Fibroblast of gingiva (primary cell): ENCODE results near the gene MTHFSD.
"Not testable (repeated sequence)": the region's sequence is repeated elsewhere in the genome, so short reads cannot be mapped to it uniquely, and the experiment has no call there.

ENCODE experiments used
- DNase-seq: peaks from one replicate; pipeline ENCODE4 v3.0.0-alpha.2; 2011; ENCODE audit warnings: low read depth

Gene MTHFSD, protein sequence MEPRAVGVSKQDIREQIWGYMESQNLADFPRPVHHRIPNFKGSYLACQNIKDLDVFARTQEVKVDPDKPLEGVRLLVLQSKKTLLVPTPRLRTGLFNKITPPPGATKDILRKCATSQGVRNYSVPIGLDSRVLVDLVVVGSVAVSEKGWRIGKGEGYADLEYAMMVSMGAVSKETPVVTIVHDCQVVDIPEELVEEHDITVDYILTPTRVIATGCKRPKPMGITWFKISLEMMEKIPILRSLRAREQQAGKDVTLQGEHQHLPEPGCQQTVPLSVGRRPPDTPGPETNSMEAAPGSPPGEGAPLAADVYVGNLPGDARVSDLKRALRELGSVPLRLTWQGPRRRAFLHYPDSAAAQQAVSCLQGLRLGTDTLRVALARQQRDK

DNA sequence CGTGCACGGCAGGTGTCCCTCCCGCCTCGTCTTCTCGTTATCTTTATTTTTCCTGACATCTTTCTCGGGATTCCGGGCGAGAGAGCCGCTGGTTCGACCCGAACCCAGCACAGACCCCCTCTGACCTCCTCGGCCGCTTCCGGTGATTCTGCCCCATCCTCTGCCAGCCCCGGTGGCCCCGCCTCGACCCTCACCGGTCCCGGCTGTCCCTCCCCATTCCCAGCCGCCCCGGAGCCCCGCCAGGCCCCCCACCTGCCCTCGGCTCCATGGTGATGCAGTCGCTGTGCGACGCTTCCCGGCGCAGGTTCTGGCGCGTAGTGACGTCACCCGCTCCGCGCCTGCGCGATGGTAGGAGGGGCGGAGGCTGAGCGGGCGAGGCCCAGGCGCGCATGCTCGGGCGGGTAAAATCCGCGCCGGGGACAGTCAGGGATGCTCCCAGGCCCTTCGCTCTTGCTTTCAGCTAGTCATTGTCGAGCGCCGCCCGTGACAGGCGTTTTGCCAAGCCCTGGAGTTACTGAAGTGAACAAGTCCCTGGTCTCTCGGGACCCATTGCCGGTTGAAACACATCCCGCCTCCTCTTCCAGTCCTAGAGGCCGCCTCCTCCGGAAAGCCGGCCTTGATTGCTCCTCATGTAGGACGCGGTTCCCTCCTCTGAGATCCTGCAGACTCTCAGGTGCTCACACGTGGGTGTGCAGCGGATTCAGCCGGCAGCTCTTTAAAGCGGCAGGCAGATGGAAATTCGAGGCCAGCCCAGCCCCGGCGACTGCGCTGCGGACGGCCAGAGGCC lies at the start of gene MTHFSD:
Gene MTHFSD, minus strand, starts transcription at position 319 of the 787 bp plus-strand sequence. Its CDS starts 51 bp downstream, at position 268.
- DNase-seq = peak; percentile 89

DNA sequence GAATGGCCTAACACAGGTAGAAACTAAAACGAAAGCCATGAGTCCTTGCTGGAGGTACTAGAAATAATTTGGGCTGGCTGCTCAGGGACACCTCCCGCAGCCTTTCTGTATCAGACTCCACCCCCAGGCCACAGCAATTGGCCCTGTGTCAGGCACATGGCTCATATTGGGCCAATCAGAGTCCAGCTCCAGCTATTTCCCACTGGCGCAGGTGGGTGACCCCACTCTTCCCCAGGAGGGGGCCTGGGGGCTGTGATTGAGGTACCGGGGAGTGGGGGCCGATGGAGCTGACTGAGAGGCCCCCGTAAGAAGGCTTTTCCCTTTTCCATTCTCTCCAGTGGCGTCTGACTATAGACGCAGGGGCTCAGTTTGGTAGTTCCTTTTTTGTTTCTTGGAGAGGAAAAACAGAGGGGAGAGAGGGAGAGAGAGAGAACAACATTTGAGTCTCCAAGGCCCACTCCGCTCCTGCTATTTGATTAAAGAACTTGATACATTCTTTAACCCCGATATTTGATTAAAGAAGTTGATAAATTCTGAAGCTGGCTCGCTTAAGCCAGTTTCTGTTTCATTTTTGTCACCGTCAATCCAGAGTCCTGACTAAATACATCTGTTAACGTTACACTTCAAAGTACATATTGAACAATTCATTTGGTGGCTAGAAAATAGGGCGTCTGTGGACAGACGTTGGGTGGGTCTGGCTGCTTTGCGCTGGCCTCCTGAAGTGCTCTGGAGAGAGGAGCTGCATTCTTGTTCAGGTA lies 49.6 kb upstream of the MTHFSD start:
- DNase-seq = no peak

DNA sequence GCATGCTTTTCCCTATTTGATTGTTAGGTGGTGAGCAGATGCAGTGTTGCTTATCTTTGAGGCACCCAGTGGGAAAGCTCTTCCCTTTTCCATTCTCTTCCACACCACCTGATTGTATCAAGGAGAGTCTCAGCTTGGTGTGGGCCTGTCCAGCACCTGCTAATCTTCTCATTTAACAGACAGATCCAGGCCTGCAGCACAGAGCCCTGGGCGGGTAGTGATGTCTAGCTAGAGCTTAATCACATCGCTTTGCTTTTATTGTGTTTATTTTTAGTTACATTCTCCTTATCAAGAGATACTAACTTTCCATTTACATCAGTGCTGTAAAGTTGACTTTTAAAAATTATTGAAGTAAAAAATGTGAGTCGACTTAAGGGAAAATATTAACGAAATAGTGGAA lies 47.5 kb upstream of the MTHFSD start:
- no peak for DNase-seq

DNA sequence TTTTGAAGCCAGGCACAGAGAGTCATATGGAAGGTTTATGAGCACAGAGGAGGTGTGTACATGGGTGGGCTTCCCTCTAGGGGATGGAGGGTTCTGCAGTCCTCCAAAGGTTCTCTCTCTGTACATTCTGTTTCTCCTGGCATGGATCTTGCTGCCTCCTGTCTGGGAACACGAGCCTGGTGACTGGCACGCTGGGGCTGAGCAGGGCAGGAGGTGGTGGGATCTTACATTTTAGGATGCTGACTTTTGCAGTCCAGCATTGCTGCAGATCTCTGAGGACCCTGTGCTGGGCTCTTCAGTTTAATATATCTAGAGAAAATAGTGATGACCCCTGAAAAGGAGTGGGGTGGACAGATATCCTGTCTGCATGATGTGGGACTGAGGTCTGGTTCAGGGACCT lies 46.3 kb upstream of the MTHFSD start:
- DNase-seq = no peak

DNA sequence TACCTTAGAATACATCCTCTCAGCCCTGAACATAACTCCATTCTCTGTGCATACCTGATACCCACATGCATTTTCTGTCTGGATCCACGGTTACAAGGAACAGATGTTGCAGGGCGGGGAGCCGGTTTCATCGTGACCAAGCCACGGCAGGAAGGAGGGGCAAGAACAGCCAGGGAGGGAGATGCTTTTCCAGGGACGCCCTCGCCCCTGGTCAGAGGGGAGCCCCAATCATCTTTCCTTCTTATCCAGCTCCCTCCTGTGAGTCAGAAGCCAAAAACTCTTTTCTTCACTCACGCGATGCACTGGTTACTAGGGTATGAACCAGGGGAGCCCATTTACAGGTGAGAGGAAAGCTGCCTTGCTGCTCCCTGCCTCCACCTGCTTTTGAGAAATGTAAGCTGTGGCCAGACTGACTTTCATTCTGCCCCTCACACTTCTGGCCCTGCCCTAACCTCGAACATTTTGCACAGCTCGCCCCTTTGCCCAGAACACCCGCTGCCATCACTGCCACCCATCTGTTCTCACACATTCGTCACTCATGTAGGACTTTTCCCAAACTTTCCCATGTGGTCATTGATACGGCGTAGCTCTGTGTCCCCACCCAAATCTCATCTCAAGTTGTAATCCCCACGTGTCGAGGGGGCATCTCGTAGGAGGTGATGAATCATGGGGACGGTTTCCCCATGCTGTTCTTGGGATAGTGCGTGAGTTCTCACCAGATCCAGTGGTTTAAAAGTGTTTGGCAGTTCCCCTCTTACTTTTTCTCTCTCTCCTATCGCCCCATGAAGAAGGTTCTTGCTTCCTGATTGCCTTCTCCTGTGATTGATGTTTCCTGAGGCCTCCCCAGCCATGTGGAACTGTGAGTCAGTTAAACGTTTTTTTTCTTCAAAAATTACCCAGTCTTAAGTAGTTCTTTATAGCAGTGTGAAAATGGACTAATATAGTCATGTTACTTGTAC lies 43.9 kb upstream of the MTHFSD start:
- DNase-seq = no peak

DNA sequence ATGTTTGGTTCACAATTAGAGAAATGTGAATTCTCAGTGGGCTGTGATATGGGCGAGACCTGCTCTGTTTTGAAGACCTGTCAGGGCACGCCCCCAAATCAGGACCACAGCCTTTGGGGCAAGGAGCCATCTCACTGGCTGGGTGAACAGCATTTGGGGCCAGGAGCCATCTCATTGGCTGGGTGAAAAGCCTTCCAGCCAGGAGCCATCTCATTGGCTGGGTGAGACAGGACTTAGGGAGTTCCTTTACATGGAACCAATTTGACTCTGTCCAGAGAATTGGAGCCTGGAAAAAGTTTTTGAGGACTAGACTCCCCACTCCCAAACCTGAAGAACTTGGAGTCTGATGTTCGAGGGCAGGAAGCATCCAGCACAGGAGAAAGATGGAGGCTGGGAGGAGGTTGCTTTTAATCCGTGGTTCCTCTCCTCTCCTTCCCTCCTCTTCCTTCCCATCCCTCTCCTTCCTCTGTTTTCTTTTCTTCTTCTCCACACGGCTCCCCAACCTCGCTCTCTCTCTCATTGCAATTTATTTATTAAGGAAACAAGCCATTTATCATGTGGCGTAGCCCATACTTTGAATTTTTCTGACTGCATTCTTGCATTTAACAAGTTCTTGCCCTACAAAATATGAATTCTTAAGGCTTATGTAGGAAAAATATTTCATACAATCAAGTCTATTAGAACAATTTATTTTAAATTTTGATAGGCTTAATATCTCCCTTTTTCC lies 43.0 kb upstream of the MTHFSD start:
- DNase-seq = no peak

DNA sequence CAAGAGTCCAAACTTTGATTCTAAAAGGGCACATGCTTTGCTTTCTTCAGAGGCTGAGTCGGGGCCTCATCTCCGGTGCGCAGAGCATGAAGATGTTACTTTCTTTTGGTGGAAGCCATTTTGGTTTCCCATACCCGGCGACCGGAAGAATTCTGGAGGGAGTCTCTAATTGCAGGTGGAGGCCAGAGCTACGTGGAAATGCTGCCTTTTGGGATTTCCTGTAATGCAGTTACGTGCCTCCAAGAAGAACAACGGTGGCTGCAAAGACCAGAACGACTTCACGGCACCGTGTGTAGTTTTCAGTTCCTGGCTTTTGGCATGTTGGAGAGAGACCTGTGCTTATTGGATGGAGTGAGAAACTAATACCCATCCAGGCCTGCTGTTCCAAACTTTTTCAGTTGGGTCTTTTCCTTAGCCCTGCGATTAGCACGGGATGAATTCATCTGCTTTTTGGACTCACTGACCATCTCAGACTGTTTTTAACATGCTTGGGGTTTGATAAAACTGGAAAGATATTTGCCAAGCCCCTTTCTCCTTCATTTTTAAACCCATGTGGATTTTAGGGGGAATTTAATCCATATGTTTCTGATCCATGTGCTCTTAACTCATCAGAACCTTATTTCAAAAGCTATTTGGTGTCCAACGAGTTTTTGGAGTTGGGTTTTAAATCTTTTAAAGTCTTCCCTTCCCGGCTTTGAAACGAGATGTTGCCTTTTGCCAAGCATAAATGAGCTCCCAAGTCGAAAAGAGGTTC lies 42.3 kb upstream of the MTHFSD start:
- DNase-seq = no peak

DNA sequence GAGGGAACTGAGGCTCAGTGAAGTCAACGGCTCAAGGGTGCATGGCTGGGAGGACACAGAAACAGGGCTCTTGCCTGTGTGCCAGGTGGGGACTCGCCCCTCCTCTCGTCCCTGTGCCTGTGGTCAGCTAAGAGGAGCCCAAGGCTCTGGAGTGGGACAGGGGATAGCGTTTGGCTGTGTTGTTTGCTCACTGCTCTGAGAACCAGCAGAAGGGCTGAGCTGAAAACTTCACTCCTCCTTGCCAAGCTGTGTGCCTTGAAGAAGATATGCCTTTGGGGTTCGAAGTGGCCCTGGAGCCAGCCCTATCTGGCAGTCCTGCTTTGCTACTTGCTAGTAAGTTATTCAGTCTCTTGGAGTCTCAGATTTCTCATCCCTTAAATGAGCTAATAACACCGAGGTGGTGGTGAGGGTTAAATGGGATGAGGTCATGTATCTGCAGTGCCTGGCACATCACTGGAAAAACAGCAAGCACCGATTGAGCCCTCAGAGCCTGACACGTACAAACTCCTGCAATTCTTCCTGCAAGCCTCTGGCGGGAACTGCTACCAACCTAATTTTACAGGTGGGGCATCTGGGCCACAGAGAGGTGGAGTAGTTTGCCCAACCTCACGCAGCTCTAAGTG lies 41.1 kb upstream of the MTHFSD start:
- DNase-seq = no peak

DNA sequence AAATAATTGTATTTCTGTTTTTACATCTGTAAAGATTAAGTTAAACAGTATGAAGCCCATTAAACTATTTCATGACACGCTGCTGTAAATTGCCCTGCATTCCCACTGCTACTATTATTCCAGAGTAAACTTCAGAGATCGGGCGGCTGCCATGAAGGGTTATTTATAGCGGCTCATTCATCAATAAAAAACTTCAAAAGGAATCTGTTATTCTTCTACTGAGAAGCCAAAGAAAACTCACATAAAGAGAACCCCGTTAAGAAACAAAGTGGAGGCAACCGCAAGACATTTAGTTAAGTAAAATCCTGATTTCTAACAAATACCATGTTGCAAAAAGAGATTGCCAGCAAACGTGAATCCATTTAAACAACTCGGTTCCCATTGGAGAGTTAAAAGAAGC lies 39.7 kb upstream of the MTHFSD start:
- DNase-seq = no peak

DNA sequence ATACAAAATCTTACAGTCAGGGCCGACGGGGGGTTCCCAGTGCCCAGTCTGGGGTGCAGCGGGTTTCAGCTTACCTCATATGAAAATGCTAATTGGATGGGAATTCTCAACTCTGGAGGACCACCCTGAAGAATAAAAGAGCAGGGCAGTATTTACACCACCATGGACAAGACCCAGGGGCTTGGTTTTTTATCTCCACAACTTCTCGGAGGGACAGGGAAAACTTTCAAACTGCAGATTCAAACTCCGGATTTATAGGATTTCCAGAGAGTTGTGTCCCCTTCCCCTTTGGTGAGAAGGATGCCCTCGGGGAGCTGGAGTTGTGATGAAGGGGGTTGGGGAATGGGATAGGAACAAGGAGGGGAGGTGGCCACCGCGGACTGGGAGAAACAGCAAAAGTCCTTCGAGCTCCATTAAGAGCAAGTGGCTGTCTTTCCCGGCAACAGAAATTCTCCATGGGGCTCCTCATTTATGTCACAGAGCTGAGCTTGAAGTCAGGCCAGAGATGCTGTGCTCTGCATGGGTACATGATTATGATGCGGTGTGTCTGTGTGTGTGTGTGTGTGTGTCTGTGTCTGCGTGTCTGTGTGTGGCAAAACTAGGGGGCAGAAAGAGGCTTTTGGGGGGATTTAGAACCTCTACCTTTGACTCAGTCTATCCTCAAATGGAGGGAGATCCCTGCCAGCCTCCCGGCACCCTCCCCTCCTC lies 39.0 kb upstream of the MTHFSD start:
- no peak for DNase-seq

DNA sequence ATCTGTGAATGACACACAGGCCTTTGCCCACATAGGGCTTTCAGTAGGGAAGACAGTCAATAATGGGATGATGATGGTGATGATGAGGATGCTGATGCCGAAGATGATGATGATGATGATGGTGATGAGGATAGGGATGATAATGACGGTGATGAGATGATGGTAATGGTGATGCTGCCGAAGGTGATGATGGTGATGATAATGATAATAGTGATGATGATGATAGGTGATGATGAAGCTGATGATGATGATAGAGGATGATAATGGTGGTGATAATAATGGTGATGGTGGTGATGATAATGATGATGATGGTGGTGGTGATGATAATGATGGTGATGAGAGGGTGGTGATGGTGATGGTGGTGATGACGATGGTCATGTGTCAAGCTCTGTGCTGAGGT lies 36.2 kb upstream of the MTHFSD start:
- no peak for DNase-seq

DNA sequence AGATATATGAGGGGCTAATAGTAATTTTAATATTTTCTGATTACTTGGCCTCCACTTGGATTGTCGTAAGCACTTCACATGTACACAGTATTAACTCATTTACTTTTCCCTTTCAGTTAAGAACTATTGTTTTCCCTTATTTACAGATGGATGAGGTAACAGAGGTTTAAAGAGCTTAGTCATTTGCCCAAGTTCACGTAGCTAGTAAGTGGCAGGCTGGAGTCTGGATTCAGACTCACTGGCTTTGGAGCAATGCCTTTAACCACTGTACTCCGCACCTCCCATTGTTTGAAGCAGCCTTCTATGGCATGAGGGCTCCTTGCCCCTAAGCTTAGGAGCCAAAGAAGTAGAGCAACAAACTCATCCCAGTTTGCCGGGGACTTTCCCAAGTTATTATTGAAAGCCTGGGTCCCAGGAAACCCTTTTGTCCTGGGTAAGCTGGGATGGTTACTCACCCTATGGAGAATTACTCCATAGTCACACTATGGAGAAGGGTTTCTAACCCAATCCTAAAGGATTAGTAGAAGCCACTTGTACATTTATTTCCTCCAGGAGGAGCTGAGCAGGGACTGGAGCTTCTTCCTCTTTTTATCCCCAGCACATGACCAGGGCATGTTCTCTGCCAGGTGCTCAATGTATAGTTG lies 35.6 kb upstream of the MTHFSD start:
- DNase-seq = peak; percentile 82

DNA sequence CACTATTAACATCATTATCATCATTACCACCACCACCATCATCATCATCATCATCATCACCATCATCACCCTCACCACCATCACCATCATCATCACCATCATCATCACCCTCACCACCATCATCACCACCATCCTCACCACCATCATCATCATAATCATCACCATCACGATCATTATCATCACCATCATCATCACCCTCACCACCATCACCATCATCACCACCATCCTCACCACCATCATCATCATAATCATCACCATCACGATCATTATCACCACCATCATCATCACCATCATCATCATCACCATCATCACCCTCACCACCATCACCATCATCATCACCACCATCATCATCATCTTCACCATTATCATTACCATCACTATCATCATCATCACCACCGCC lies 32.9 kb upstream of the MTHFSD start:
- not testable (repeated sequence) for DNase-seq

DNA sequence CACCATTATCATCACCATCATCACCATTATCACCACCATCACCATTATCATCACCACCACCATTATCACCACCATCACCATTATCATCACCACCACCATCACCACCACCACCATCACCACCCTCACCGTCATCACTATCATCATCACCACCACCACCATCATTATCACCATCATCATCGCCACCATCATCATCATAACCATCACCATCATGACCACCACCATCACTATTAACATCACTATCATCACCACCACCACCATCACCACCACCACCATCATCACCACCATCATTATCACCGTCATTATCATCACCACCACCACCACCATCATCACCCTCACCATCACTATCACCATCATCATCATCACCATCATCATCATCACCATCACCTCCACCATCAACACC lies 32.5 kb upstream of the MTHFSD start:
- no peak for DNase-seq

DNA sequence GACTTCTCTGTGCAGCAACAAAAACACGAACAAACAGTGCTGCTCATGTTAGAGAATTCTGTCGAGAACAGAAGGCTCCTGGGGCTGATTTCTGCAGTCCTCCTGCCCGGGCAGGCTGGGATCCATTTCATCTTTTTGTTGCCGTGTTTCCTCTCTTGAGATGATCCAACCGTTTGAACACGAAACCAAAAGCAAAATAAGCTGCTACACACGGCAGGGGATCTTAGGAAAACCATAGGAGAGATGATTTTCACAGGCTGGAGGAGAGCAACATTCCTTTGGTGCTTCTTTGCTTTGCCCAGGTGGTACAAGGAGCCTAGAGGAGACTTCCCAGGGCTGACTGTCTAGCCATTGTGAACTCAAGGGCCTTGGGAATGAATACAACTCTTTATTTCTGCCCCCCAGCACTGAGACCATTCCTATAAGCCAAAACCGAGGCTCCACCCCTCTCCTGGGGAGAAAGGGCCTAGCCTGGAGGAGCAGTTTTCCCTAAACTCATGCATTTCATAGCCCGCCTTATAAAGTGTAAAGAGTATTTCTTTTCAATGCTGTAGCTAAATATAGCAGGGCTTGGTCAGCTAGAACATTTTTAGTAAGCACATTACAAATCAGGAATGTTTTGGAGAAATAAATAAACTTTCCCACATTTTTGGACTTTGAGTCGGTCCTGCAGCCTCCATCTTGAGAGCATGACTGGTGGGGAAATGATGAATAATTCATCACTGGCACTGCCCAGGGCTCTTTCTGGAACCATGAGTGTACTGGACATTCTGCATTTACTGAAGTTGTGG lies 31.0 kb upstream of the MTHFSD start:
- peak; percentile 89 for DNase-seq

DNA sequence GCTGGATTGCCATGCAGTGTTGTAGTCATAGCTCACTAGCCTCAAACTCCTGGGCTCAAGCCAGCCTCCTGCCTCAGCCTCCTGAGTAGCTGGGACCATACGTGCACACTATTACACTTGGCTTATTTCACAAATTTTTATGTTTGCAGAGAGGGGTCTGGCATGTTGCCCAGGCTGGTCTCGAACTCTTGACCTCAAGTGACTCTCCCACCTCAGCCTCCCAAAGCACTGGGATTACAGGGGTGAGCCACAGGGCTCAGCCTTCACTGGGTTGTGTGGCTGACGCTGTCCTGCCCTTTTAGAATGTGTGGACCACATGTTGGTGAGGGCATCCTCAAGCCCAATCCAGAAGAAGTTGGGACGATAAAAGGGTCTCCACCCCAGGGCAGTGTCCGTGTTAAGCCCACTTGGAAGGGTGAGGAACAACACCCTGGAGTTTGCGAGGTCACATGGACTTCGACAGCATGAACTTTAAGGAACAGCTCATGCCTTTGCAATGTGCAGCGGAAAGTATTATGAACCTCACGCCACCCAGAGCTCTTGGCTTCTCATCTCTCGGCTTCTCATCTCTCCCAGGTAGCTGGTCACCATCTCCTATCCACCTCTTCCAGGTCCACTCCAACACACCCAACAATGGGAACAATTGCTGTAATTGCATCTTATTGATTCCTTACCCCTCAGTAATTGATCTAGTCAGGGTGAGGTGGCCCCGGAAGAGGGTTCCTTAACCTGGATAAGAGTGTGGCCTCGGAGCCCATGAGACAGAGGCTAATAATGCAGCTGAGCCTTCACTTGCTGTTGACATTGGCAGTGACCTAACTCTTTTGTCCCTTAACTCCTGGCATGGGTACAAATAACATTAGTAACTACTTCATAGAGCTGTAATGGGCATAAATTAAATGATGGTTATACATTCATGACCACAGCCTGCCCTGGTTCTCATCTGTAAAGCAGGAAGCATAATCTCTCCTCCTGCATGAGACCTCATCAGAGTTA lies 30.0 kb upstream of the MTHFSD start:
- DNase-seq = peak; percentile 59
